SU-DHL-6 (cell line): ENCODE results near the gene CES4A.
"Not testable (repeated sequence)": the region's sequence is repeated elsewhere in the genome, so short reads cannot be mapped to it uniquely, and the experiment has no call there.

Experiments used
- H2AFZ ChIP-seq: fragments of 200-600 bp; sonication (generic); 2 replicates; pipeline ENCODE4 v1.6.1; 2014; ENCODE audit warnings: low read depth, mild to moderate bottlenecking, moderate library complexity, mixed read lengths, antibody characterized with exemption, low read length; ENCODE audit not compliant: severe bottlenecking
- H3F3A ChIP-seq: fragments of 200-600 bp; shearing (Covaris generic); 2 replicates; pipeline ENCODE4 v1.6.0; 2016; ENCODE audit warnings: antibody characterized with exemption, mild to moderate bottlenecking; ENCODE audit not compliant: insufficient read depth
- H3K27ac ChIP-seq: fragments of 200-600 bp; sonication (generic); 2 replicates; pipeline ENCODE4 v1.5.1; 2016; ENCODE audit warnings: low read depth, mild to moderate bottlenecking, low read length, moderate library complexity, mixed read lengths
- H3K27me3 ChIP-seq: fragments of 200-600 bp; sonication (generic), shearing (Covaris generic); 2 replicates; pipeline ENCODE4 v1.6.0; 2014; ENCODE audit warnings: mild to moderate bottlenecking, low read length
- H3K36me3 ChIP-seq: fragments of 200-600 bp; sonication (generic); 2 replicates; pipeline ENCODE4 v1.6.1; 2014; ENCODE audit warnings: mild to moderate bottlenecking, low read length, mixed read lengths
- H3K4me2 ChIP-seq: fragments of 300-600, 200-600 bp; shearing (Covaris generic), sonication (generic); 2 replicates; pipeline ENCODE4 v1.6.0; 2014; ENCODE audit warnings: low read length, low read depth, mild to moderate bottlenecking; ENCODE audit not compliant: poor library complexity, severe bottlenecking
- H3K4me3 ChIP-seq: fragments of 200-600 bp; sonication (generic); 2 replicates; pipeline ENCODE4 v1.5.1; 2014; ENCODE audit warnings: antibody characterized with exemption, low read length, mild to moderate bottlenecking, mixed read lengths; ENCODE audit not compliant: insufficient read depth, poor library complexity, severe bottlenecking
- H3K79me2 ChIP-seq: fragments of 200-600 bp; sonication (generic); 2 replicates; pipeline ENCODE4 v1.6.1; 2014; ENCODE audit warnings: mild to moderate bottlenecking, low read length, moderate library complexity; ENCODE audit not compliant: insufficient read depth
- H3K9ac ChIP-seq: fragments of 200-600 bp; sonication (generic); 2 replicates; pipeline ENCODE4 v1.7.0; 2014; ENCODE audit warnings: mild to moderate bottlenecking, low read length
- H3K9me2 ChIP-seq: fragments of 200-600 bp; sonication (generic); replicated peaks from 2 replicates; pipeline ENCODE4 v1.6.1; 2014; ENCODE audit warnings: low read length; ENCODE audit not compliant: insufficient read depth
- H3K9me3 ChIP-seq: fragments of 200-600 bp; sonication (generic); 2 replicates; pipeline ENCODE4 v1.6.1; 2014; ENCODE audit warnings: low read length, mixed read lengths; ENCODE audit not compliant: insufficient read depth
- H4K20me1 ChIP-seq: fragments of 200-600 bp; sonication (generic); 2 replicates; pipeline ENCODE4 v1.6.1; 2014; ENCODE audit warnings: low read depth, mild to moderate bottlenecking, antibody characterized with exemption, low read length, moderate library complexity, mixed read lengths
- EZH2phosphoT487 ChIP-seq: fragments of 200-600 bp; sonication (generic), shearing (Covaris generic); conservative IDR thresholded peaks from 2 replicates; pipeline ENCODE4 v1.6.1; 2018; ENCODE audit warnings: mild to moderate bottlenecking, antibody characterized with exemption, low read length, moderate library complexity, mixed read lengths
- TF ChIP-seq, protein P1 (sequence below): fragments of 200-600 bp; sonication (generic); IDR thresholded peaks from one replicate; pipeline ENCODE4 v1.5.1; 2017; ENCODE audit warnings: antibody characterized with exemption, mild to moderate bottlenecking, low read length, moderate library complexity; ENCODE audit not compliant: insufficient read depth, poor library complexity, severe bottlenecking

CES4A gene

DNA sequence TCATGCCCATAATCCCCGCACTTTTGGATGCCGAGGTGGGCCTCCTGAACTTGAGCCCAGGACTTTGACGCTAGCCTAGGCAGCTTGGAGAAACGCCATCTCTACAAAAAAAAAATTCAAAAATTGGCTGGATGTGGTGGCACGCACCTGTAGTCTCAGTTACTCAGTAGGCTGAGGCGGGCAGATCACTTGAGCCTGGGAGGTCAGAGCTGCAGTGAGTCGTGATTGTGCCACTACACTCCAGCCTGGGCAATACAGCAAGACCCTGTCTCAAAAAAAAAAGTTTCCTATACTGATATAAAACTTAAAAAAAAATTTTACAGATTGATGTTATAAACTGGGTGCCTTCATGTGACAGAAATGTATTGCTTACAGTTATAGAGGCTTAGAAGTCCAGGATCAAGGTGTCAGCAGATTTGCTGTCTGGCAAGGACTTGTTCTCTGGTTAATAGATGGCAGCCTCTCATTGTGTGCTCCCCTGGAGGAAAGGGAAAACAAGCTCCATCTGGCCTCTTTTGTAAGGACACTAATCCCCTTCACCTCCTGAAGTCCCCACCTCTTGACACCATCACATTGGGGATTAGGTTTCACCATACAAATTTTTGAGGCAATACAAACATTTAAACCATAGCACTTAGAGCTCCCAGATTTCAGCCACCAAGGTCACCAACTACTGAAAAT is 35.8 kb upstream of the CES4A start:
- H3K27ac ChIP-seq: no peak overlapping the region
- no peak for TF ChIP-seq EZH2phosphoT487
- TF ChIP-seq, protein P1, sequence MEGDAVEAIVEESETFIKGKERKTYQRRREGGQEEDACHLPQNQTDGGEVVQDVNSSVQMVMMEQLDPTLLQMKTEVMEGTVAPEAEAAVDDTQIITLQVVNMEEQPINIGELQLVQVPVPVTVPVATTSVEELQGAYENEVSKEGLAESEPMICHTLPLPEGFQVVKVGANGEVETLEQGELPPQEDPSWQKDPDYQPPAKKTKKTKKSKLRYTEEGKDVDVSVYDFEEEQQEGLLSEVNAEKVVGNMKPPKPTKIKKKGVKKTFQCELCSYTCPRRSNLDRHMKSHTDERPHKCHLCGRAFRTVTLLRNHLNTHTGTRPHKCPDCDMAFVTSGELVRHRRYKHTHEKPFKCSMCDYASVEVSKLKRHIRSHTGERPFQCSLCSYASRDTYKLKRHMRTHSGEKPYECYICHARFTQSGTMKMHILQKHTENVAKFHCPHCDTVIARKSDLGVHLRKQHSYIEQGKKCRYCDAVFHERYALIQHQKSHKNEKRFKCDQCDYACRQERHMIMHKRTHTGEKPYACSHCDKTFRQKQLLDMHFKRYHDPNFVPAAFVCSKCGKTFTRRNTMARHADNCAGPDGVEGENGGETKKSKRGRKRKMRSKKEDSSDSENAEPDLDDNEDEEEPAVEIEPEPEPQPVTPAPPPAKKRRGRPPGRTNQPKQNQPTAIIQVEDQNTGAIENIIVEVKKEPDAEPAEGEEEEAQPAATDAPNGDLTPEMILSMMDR: no peak

DNA sequence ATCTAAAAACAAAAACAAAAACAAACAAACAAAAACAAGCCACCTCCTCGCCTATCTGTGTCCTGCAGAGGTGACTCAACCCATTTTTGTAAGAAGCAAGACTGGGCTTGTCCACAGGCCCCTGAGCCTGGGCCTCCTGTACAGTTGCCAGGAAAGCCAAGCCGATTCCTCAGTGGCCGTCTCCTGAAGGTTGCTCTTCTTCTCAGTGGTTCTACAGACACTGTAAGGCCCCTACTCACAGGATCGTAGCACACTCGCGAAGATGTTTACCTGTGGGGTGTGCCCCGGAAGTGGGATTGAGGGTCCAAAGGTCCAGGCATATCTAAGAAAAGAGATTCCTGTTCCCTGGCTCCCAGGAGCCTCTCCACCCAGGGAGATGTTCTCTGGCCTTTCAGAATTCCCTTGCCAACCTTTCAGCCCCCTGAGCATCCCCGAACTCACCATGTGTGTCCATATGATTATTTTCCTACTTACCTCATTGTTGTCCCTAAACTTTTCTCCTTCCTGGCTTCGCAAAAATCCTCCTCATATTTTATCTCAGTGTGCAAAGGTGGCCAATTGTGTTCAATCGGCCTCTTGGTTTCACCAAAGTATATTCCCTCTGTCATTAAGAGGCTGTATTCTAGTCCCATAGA is 34.8 kb upstream of the CES4A start:
- Histone ChIP-seq H3K27me3 (no peaks in the 10 kb centered on the region), H3K27ac (no peak overlapping the region), H3K9ac (no peak overlapping the region), H3K79me2 (no peaks in the 10 kb centered on the region), H3F3A (no peaks in the 10 kb centered on the region), H3K4me3 (no peak overlapping the region), H3K9me2 (no peaks in the 10 kb centered on the region), H3K9me3 (no peaks in the 10 kb centered on the region), H3K4me2 (no peak overlapping the region), H2AFZ (no peak overlapping the region), H4K20me1 (no peaks in the 10 kb centered on the region), H3K36me3 (no peaks in the 10 kb centered on the region)
- TF ChIP-seq, protein P1: no peak
- TF ChIP-seq EZH2phosphoT487: no peak

More for the DNA sequence above, 35.8 kb upstream of the CES4A start:
- Histone ChIP-seq H2AFZ (no peak overlapping the region), H3K4me3 (no peak overlapping the region), H3K27me3 (no peaks in the 10 kb centered on the region), H3K9ac (no peak overlapping the region), H3K9me2 (no peaks in the 10 kb centered on the region), H3K4me2 (no peak overlapping the region), H3F3A (no peaks in the 10 kb centered on the region), H3K79me2 (no peaks in the 10 kb centered on the region), H4K20me1 (no peaks in the 10 kb centered on the region), H3K9me3 (no peaks in the 10 kb centered on the region), H3K36me3 (no peaks in the 10 kb centered on the region)

DNA sequence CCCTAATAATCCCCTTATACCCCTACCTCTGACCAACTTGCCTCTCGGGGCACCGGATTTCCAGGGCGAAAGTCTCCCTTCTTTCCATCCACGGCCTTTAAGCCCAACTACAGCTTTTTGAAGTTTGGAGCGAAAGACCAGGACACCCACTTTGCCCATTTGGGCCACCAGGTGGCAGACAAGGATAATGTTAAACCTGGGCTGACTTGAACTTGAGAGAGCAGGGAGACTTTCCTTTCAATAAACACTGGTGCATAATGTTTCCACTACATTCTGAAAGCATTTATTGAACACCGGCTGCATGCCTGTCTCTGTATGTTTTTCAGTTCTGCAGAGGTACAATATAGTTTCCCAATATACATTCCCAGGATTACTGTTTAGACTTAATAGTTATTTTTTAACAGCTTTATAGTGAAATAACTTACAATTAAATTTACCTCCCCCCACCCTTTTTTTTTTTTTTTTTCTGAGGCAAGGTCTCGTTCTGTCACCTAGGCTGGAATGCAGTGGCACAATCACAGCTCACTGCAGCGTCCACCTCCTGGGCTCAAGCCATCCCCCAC is 34.2 kb upstream of the CES4A start:
- TF ChIP-seq EZH2phosphoT487: no peak
- TF ChIP-seq, protein P1: peak; percentile 83
- H2AFZ ChIP-seq: no peak overlapping the region
- H3K79me2 ChIP-seq: no peaks in the 10 kb centered on the region
- H3K4me2 ChIP-seq: no peak overlapping the region
- no peaks in the 10 kb centered on the region for H3K27me3 ChIP-seq
- H3K9me2 ChIP-seq: no peaks in the 10 kb centered on the region
- H4K20me1 ChIP-seq: no peaks in the 10 kb centered on the region
- no peak overlapping the region for H3K27ac ChIP-seq
- no peak overlapping the region for H3K4me3 ChIP-seq
- H3F3A ChIP-seq: no peaks in the 10 kb centered on the region
- H3K9me3 ChIP-seq: no peaks in the 10 kb centered on the region
- no peak overlapping the region for H3K9ac ChIP-seq
- no peaks in the 10 kb centered on the region for H3K36me3 ChIP-seq

DNA sequence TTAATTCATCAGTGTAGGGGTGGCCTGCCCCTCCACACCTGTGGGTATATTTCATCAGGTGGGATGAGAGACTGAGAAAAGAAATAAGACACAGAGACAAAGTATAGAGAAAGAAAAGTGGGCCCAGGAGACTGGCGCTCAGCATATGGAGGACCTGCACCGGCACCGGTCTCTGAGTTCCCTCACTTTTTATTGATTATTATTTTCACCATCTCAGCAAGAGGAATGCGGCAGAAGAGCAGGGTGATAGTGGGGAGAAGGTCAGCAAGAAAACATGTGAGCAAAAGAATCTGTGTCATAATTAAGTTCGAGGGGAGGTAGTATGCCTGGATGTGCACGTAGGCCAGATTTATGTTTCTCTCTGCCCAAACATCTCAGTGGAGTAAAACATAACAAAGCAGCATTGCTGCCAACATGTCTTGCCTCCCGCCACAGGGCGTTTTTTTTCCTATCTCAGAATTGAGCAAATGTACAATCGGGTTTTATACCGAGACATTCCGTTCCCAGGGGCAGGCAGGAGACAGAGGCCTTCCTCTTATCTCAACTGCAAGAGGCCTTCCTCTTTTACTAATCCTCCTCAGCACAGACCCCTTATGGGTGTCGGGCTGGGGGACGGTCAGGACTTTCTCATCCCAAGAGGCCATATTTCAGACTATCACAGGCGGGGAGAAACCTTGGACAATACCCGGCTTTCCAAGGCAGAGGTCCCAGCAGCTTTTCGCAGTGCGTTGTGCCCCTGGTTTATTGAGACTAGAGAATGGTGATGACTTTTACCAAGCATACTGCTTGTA is 32.8 kb upstream of the CES4A start:
- not testable (repeated sequence) for H4K20me1 ChIP-seq, H3K9ac ChIP-seq, H2AFZ ChIP-seq, H3K4me3 ChIP-seq, H3F3A ChIP-seq, H3K27ac ChIP-seq, H3K4me2 ChIP-seq, H3K79me2 ChIP-seq, H3K36me3 ChIP-seq, H3K9me2 ChIP-seq, H3K27me3 ChIP-seq, H3K9me3 ChIP-seq

DNA sequence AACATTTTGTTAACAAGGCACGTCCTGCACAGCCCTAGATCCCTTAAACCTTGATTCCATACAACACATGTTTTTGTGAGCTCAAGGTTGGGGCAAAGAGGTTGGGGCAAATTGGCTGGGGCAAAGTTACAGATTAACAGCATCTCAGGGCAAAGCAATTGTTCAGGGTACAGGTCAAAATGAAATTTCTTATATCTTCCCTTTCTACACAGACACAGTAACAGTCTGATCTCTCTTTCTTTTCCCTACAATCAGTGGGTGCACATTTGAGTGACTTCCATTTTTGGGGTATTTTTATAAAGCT is 32.3 kb upstream of the CES4A start:
- not testable (repeated sequence) for H3K4me2 ChIP-seq

More for the DNA sequence above, 32.3 kb upstream of the CES4A start:
- H3K27me3 ChIP-seq, H3K9me2 ChIP-seq, H3K4me3 ChIP-seq, H2AFZ ChIP-seq, H3K27ac ChIP-seq, H3K9ac ChIP-seq, H3K9me3 ChIP-seq, H3K79me2 ChIP-seq, H3K36me3 ChIP-seq, H3F3A ChIP-seq, H4K20me1 ChIP-seq: not testable (repeated sequence)
